OCI-LY3 (cell line): Measurements from ENCODE around the gene ARHGAP4.

Source experiments
- CTCF ChIP-seq: fragments of 200-600, 300-600 bp; sonication (generic); IDR thresholded peaks from 2 replicates; pipeline ENCODE4 v1.5.1; 2014; ENCODE audit warnings: antibody characterized with exemption, low read length, low read depth
- EZH2phosphoT487 ChIP-seq: fragments of 200-600 bp; shearing (Covaris generic); IDR thresholded peaks from 2 replicates; pipeline ENCODE4 v1.6.1; 2018; ENCODE audit warnings: antibody characterized with exemption, mixed run types, low read depth

GRCh38 chrX:153927672-153927921, 1.5 kb upstream of the ARHGAP4 start:
- TF ChIP-seq EZH2phosphoT487: no peak
- no peak for TF ChIP-seq CTCF
